ENCODE results near the gene FNDC11.

- TF ChIP-seq POLR2AphosphoS5 (IDR thresholded peaks at IDR 0.05), result no peak
- no peak for TF ChIP-seq POLR2A (IDR thresholded peaks at IDR 0.05)
- TF ChIP-seq, protein P1, sequence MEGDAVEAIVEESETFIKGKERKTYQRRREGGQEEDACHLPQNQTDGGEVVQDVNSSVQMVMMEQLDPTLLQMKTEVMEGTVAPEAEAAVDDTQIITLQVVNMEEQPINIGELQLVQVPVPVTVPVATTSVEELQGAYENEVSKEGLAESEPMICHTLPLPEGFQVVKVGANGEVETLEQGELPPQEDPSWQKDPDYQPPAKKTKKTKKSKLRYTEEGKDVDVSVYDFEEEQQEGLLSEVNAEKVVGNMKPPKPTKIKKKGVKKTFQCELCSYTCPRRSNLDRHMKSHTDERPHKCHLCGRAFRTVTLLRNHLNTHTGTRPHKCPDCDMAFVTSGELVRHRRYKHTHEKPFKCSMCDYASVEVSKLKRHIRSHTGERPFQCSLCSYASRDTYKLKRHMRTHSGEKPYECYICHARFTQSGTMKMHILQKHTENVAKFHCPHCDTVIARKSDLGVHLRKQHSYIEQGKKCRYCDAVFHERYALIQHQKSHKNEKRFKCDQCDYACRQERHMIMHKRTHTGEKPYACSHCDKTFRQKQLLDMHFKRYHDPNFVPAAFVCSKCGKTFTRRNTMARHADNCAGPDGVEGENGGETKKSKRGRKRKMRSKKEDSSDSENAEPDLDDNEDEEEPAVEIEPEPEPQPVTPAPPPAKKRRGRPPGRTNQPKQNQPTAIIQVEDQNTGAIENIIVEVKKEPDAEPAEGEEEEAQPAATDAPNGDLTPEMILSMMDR (IDR thresholded peaks at IDR 0.05), result no peak
- no peak for TF ChIP-seq EP300 (IDR thresholded peaks at IDR 0.05; ENCODE audit: low read depth)
Measured at GRCh38 chr20:63576311-63576710, 22.4 kb downstream of the FNDC11 start.

Data from transverse colon (tissue), 4 donors.